DND-41 (cell line): Measurements from ENCODE around the gene LTBP3.

ENCODE experiments used
- ATAC-seq: fragments of 200-7000 bp; cut with Tn5 transposase; 3 replicates; pipeline ENCODE4 v1.9.1; 2021; ENCODE audit warnings: low read depth; ENCODE audit not compliant: insufficient read depth
- DNase-seq: peaks from one replicate; pipeline ENCODE4 v3.0.0-alpha.2; 2020
- H2AFZ ChIP-seq: 2 replicates; pipeline ENCODE4 v1.6.0; 2012; ENCODE audit warnings: low read depth, low read length
- H3K27ac ChIP-seq: 2 replicates; pipeline ENCODE4 v1.5.1; 2012; ENCODE audit warnings: low read length, inconsistent platforms
- H3K27me3 ChIP-seq: fragments of 200-600 bp; sonication (generic); 2 replicates; pipeline ENCODE4 v1.6.0; 2012; ENCODE audit warnings: low read length, mild to moderate bottlenecking, inconsistent platforms; ENCODE audit not compliant: insufficient read depth, poor library complexity
- H3K36me3 ChIP-seq: 2 replicates; pipeline ENCODE4 v1.5.1; 2012; ENCODE audit warnings: low read length, inconsistent platforms; ENCODE audit not compliant: insufficient read depth
- H3K4me1 ChIP-seq: 2 replicates; pipeline ENCODE4 v1.5.1; 2012; ENCODE audit warnings: mild to moderate bottlenecking, low read length; ENCODE audit not compliant: insufficient read depth
- H3K4me2 ChIP-seq: 2 replicates; pipeline ENCODE4 v1.6.0; 2012; ENCODE audit warnings: mild to moderate bottlenecking, moderate library complexity, low read length, inconsistent platforms; ENCODE audit not compliant: insufficient read depth
- H3K4me3 ChIP-seq, 2 experiments: fragments of 200-600 bp in 1 of 2; shearing (Covaris generic) in 1 of 2; 2 replicates each; pipeline ENCODE4 v1.5.1; 2012 to 2016; ENCODE audit warnings: inconsistent platforms in 2 of 2, low read length in 2 of 2, mild to moderate bottlenecking in 2 of 2, low read depth in 1 of 2, moderate library complexity in 1 of 2
- H3K79me2 ChIP-seq: 2 replicates; pipeline ENCODE4 v1.6.0; 2012; ENCODE audit warnings: low read length, inconsistent platforms; ENCODE audit not compliant: insufficient read depth
- H3K9ac ChIP-seq: 2 replicates; pipeline ENCODE4 v1.6.0; 2012; ENCODE audit warnings: low read depth, mild to moderate bottlenecking, inconsistent platforms, low read length, moderate library complexity
- H3K9me3 ChIP-seq: 2 replicates; pipeline ENCODE4 v1.5.1; 2012; ENCODE audit warnings: low read length, moderate library complexity, mild to moderate bottlenecking, inconsistent platforms; ENCODE audit not compliant: insufficient read depth, severe bottlenecking
- H4K20me1 ChIP-seq: 2 replicates; pipeline ENCODE4 v1.6.0; 2012; ENCODE audit warnings: low read length; ENCODE audit not compliant: insufficient read depth
- CTCF ChIP-seq: IDR thresholded peaks from 2 replicates; pipeline ENCODE4 v1.5.1; 2012; ENCODE audit warnings: borderline replicate concordance, low read length, moderate library complexity, mild to moderate bottlenecking; ENCODE audit not compliant: poor library complexity, severe bottlenecking; ENCODE audit errors: extremely low read depth
- EZH2 ChIP-seq: IDR thresholded peaks from 3 replicates; pipeline ENCODE4 v1.6.1; 2012; ENCODE audit warnings: borderline replicate concordance, low read depth, mild to moderate bottlenecking, moderate library complexity, low read length, inconsistent platforms; ENCODE audit not compliant: severe bottlenecking

The LTBP3 gene

GRCh38 chr11:65542738-65543390 lies 15.3 kb downstream of the LTBP3 start:
- peaks cover 5% of the 10 kb centered on the region for H3K36me3 ChIP-seq
- no peak for ATAC-seq

GRCh38 chr11:65541093-65541982 lies 16.8 kb downstream of the LTBP3 start:
- Histone ChIP-seq H3K4me3 (peak overlapping the region in 1 of 2 experiments; percentile 53; a peak in 2 of 4 replicates), H3K4me2 (peak overlapping the region; percentile 65), H3K4me1 (peaks cover 28% of the 10 kb centered on the region), H3K27ac (peak overlapping the region; percentile 53; the same call in 1 of the 2 replicates), H3K79me2 (no peaks in the 10 kb centered on the region), H3K36me3 (peaks cover 16% of the 10 kb centered on the region), H3K9me3 (no peaks in the 10 kb centered on the region), H2AFZ (0 out of 2 replicates have a peak overlapping the region, but pooled peaks have one; percentile 9), H4K20me1 (peaks cover 2% of the 10 kb centered on the region; the same call in 1 of the 2 replicates), H3K27me3 (no peaks in the 10 kb centered on the region), H3K9ac (peak overlapping the region; percentile 38)
- no peak for ATAC-seq
- DNase-seq = no peak
- TF ChIP-seq EZH2 (no peak), CTCF (no peak)

More at GRCh38 chr11:65542738-65543390, 15.3 kb downstream of the LTBP3 start:
- no peak for DNase-seq
- H3K27me3 ChIP-seq = no peaks in the 10 kb centered on the region
- TF ChIP-seq CTCF = no peak
- no peak for TF ChIP-seq EZH2
- H3K4me2 ChIP-seq = no peak overlapping the region
- no peaks in the 10 kb centered on the region for H3K9me3 ChIP-seq
- peaks cover 2% of the 10 kb centered on the region; the same call in 1 of the 2 replicates for H4K20me1 ChIP-seq
- H3K9ac ChIP-seq = no peak overlapping the region
- no peak overlapping the region for H3K4me3 ChIP-seq
- H2AFZ ChIP-seq = no peak overlapping the region
- no peaks in the 10 kb centered on the region for H3K79me2 ChIP-seq
- peaks cover 43% of the 10 kb centered on the region for H3K4me1 ChIP-seq
- no peak overlapping the region for H3K27ac ChIP-seq

GRCh38 chr11:65540290-65541092 lies 17.7 kb downstream of the LTBP3 start:
- H2AFZ ChIP-seq = peak overlapping the region; percentile 68
- H4K20me1 ChIP-seq = 0 out of 2 replicates have a peak, but pooled peaks cover under 1% of the 10 kb centered on the region
- peaks cover 25% of the 10 kb centered on the region for H3K36me3 ChIP-seq
- peak; percentile 76 for ATAC-seq
- H3K9ac ChIP-seq = peak overlapping the region; percentile 38
- peak overlapping the region in 1 of 2 experiments; percentile 53; a peak in 2 of 4 replicates for H3K4me3 ChIP-seq
- H3K79me2 ChIP-seq = no peaks in the 10 kb centered on the region
- peak overlapping the region; percentile 53 for H3K27ac ChIP-seq
- TF ChIP-seq EZH2 (no peak), CTCF (peak; percentile 91)
- peak; percentile 81 for DNase-seq
- peaks cover 20% of the 10 kb centered on the region for H3K4me1 ChIP-seq
- no peaks in the 10 kb centered on the region for H3K9me3 ChIP-seq
- no peaks in the 10 kb centered on the region for H3K27me3 ChIP-seq
- peak overlapping the region; percentile 65 for H3K4me2 ChIP-seq
